H9 (cell line): ENCODE data around the gene KIF6. TPM values are rescaled to one million over a fixed set of nuclear protein-coding genes. Genes with fewer than 3 reads are reported as not detected.

Experiments used
- DNase-seq: peaks from one replicate; pipeline ENCODE4 v3.0.0-alpha.2; 2017
- H2AFZ ChIP-seq: one replicate; pipeline ENCODE4 v1.6.1; 2013; ENCODE audit warnings: mild to moderate bottlenecking, low read length, control low read depth, moderate library complexity
- H2AK5ac ChIP-seq: 2 replicates; pipeline ENCODE4 v1.6.1; 2013; ENCODE audit warnings: low read length, control low read depth, mixed read lengths; ENCODE audit not compliant: insufficient read length
- H2BK120ac ChIP-seq: one replicate; pipeline ENCODE4 v1.6.1; 2013; ENCODE audit warnings: low read depth, mild to moderate bottlenecking, low read length, control low read depth, inconsistent platforms; ENCODE audit not compliant: poor library complexity, severe bottlenecking
- H2BK12ac ChIP-seq: 2 replicates; pipeline ENCODE4 v1.6.1; 2013; ENCODE audit warnings: low read length, control low read depth, mixed read lengths, low read depth; ENCODE audit not compliant: insufficient read length
- H2BK15ac ChIP-seq: 2 replicates; pipeline ENCODE4 v1.6.1; 2013; ENCODE audit warnings: low read depth, low read length, control low read depth
- H2BK20ac ChIP-seq: one replicate; pipeline ENCODE4 v1.6.1; 2013; ENCODE audit warnings: low read depth, mild to moderate bottlenecking, low read length, control low read depth, inconsistent platforms; ENCODE audit not compliant: poor library complexity, severe bottlenecking
- H2BK5ac ChIP-seq: 2 replicates; pipeline ENCODE4 v1.6.1; 2013; ENCODE audit warnings: low read length, control low read depth, mixed read lengths; ENCODE audit not compliant: insufficient read length
- H3K14ac ChIP-seq: 2 replicates; pipeline ENCODE4 v1.6.1; 2013; ENCODE audit warnings: low read length, control low read depth; ENCODE audit not compliant: insufficient read depth
- H3K18ac ChIP-seq: 2 replicates; pipeline ENCODE4 v1.6.1; 2013; ENCODE audit warnings: low read depth, mild to moderate bottlenecking, mixed read lengths, low read length, control low read depth; ENCODE audit not compliant: insufficient read length
- H3K23ac ChIP-seq: 2 replicates; pipeline ENCODE4 v1.6.1; 2013; ENCODE audit warnings: low read length, control low read depth, mixed read lengths, low read depth; ENCODE audit not compliant: insufficient read length
- H3K23me2 ChIP-seq: 2 replicates; pipeline ENCODE4 v1.6.1; 2013; ENCODE audit warnings: low read depth, mild to moderate bottlenecking, mixed read lengths, low read length, control low read depth; ENCODE audit not compliant: insufficient read length, poor library complexity, severe bottlenecking
- H3K27ac ChIP-seq: 2 replicates; pipeline ENCODE4 v1.5.1; 2013; ENCODE audit warnings: low read length, control low read depth, mixed read lengths, low read depth; ENCODE audit not compliant: insufficient read length
- H3K27me3 ChIP-seq: 2 replicates; pipeline ENCODE4 v1.6.1; 2013; ENCODE audit warnings: low read length, control low read depth, inconsistent platforms; ENCODE audit not compliant: insufficient read depth
- H3K4ac ChIP-seq: 2 replicates; pipeline ENCODE4 v1.6.1; 2013; ENCODE audit warnings: low read depth, mild to moderate bottlenecking, control low read depth, inconsistent platforms, low read length, moderate library complexity
- H3K4me1 ChIP-seq: 2 replicates; pipeline ENCODE4 v1.6.1; 2013; ENCODE audit warnings: low read length, control low read depth, inconsistent platforms; ENCODE audit not compliant: insufficient read depth
- H3K4me2 ChIP-seq: 2 replicates; pipeline ENCODE4 v1.6.1; 2013; ENCODE audit warnings: low read length, control low read depth, mixed read lengths; ENCODE audit not compliant: insufficient read length, insufficient read depth
- H3K56ac ChIP-seq: 2 replicates; pipeline ENCODE4 v1.6.1; 2013; ENCODE audit warnings: low read depth, mild to moderate bottlenecking, mixed read lengths, low read length, control low read depth; ENCODE audit not compliant: insufficient read length
- H3K79me1 ChIP-seq: 2 replicates; pipeline ENCODE4 v1.6.1; 2013; ENCODE audit warnings: low read depth, mild to moderate bottlenecking, moderate library complexity, low read length, control low read depth, inconsistent platforms; ENCODE audit not compliant: insufficient read depth, poor library complexity, severe bottlenecking
- H3K79me2 ChIP-seq: 2 replicates; pipeline ENCODE4 v1.6.1; 2013; ENCODE audit warnings: low read length, control low read depth, inconsistent platforms; ENCODE audit not compliant: insufficient read depth
- H3K9ac ChIP-seq: 2 replicates; pipeline ENCODE4 v1.6.1; 2013; ENCODE audit warnings: low read length, control low read depth, mixed read lengths; ENCODE audit not compliant: insufficient read length; ENCODE audit errors: extremely low read depth
- H3K9me3 ChIP-seq: one replicate; pipeline ENCODE4 v1.6.1; 2013; ENCODE audit warnings: low read depth, low read length, inconsistent platforms; ENCODE audit not compliant: control insufficient read depth
- H3T11ph ChIP-seq: one replicate; pipeline ENCODE4 v1.6.1; 2013; ENCODE audit warnings: mild to moderate bottlenecking, low read length, control low read depth, inconsistent platforms
- H4K20me1 ChIP-seq: one replicate; pipeline ENCODE4 v1.6.1; 2013; ENCODE audit not compliant: control insufficient read depth, insufficient read length, insufficient read depth
- H4K5ac ChIP-seq: 2 replicates; pipeline ENCODE4 v1.6.1; 2013; ENCODE audit warnings: low read depth, mild to moderate bottlenecking, mixed read lengths, low read length, control low read depth; ENCODE audit not compliant: insufficient read length
- H4K8ac ChIP-seq: replicated peaks from 2 replicates; pipeline ENCODE4 v1.6.1; 2013; ENCODE audit warnings: low read length, control low read depth, mixed read lengths, low read depth; ENCODE audit not compliant: insufficient read length
- H4K91ac ChIP-seq: 2 replicates; pipeline ENCODE4 v1.6.1; 2013; ENCODE audit warnings: low read depth, mild to moderate bottlenecking, moderate library complexity, mixed read lengths, low read length, control low read depth; ENCODE audit not compliant: insufficient read length
- H3K27ac Mint-ChIP-seq, 3 experiments: 2 replicates in 2 of 3; 3 replicates in 1 of 3; pipeline ENCODE4 v1.8.0; 2020 to 2021; ENCODE audit warnings: mixed read lengths in 3 of 3, mild to moderate bottlenecking in 1 of 3, moderate library complexity in 1 of 3
- H3K27me3 Mint-ChIP-seq: 2 replicates; pipeline ENCODE4 v1.8.0; 2021; ENCODE audit warnings: low read depth, mild to moderate bottlenecking, moderate library complexity, mixed read lengths
- H3K36me3 Mint-ChIP-seq, 3 experiments: 2 replicates in 2 of 3; 3 replicates in 1 of 3; pipeline ENCODE4 v1.8.0; 2020 to 2021; ENCODE audit warnings: low read depth in 3 of 3, mixed read lengths in 3 of 3; ENCODE audit not compliant: insufficient read depth in 1 of 3
- H3K4me1 Mint-ChIP-seq, 2 experiments: 2 replicates each; pipeline ENCODE4 v1.8.0; 2020; ENCODE audit warnings: mixed read lengths in 2 of 2
- H3K4me3 Mint-ChIP-seq, 2 experiments: 2 replicates in 1 of 2; 3 replicates in 1 of 2; pipeline ENCODE4 v1.8.0; 2020 to 2021; ENCODE audit warnings: mild to moderate bottlenecking in 2 of 2, mixed read lengths in 2 of 2, moderate library complexity in 1 of 2
- H3K9me3 Mint-ChIP-seq, 2 experiments: 2 replicates in 1 of 2; 3 replicates in 1 of 2; pipeline ENCODE4 v1.8.0; 2020; ENCODE audit warnings: mild to moderate bottlenecking in 2 of 2, mixed read lengths in 2 of 2, moderate library complexity in 1 of 2
- CTCF ChIP-seq: fragments of 200-600 bp; sonication (generic); conservative IDR thresholded peaks from 3 replicates; pipeline ENCODE4 v1.8.0; 2021; ENCODE audit warnings: antibody characterized with exemption, mild to moderate bottlenecking
- WGBS: extraction: QIAGEN DNeasy Blood & Tissue Kit; methylation state at CpG from one replicate; pipeline ENCODE4 v1.1.7; 2013; ENCODE audit warnings: missing lambda C conversion rate, low lambda C conversion rate, mixed read lengths; ENCODE audit not compliant: insufficient read length; ENCODE audit errors: extremely low coverage; 5-methylcytosine and 5-hydroxymethylcytosine counted together
- total RNA-seq: library from RNA; stranded (reverse); gene quantifications from 2 replicates; pipeline ENCODE4 v1.2.1, GENCODE V29; 2021

Gene KIF6
- total RNA-seq, 1 experiment from 2014 or later: 0.63 TPM

GRCh38 chr6:39339868-39340550, 385.2 kb downstream of the KIF6 start:
- peaks cover 0 to 4% of the 10 kb centered on the region in 2 experiments; a peak in 3 of 5 replicates for H3K9me3 Mint-ChIP-seq
- H4K8ac ChIP-seq: no peak overlapping the region
- H2BK12ac ChIP-seq: no peak overlapping the region
- no peak overlapping the region for H4K91ac ChIP-seq
- no CpG with 5 or more reads among the region's 10 CpGs for WGBS
- H3K4me1 ChIP-seq: no peaks in the 10 kb centered on the region; the same call in 1 of the 2 replicates
- no peaks in the 10 kb centered on the region for H3K79me1 ChIP-seq
- peaks cover 9% of the 10 kb centered on the region for H3K27me3 Mint-ChIP-seq
- no peak overlapping the region for H3K27ac ChIP-seq
- no peak overlapping the region for H3K4me2 ChIP-seq
- H3K18ac ChIP-seq: no peak overlapping the region
- H3K4me3 Mint-ChIP-seq: no peak overlapping the region
- H3K27me3 ChIP-seq: no peaks in the 10 kb centered on the region
- no peak overlapping the region for H2BK15ac ChIP-seq
- H3K4ac ChIP-seq: no peak overlapping the region
- no peak overlapping the region for H3K56ac ChIP-seq
- no peaks in the 10 kb centered on the region for H3K9me3 ChIP-seq
- H3K9ac ChIP-seq: no peak overlapping the region
- peaks cover 0 to 5% (median 0%) of the 10 kb centered on the region in 3 experiments; a peak in 2 of 7 replicates for H3K36me3 Mint-ChIP-seq
- DNase-seq: no peak
- TF ChIP-seq CTCF: no peak
- H3K79me2 ChIP-seq: no peaks in the 10 kb centered on the region
- H4K20me1 ChIP-seq: no peaks in the 10 kb centered on the region
- no peak overlapping the region for H2BK20ac ChIP-seq
- H2BK5ac ChIP-seq: no peak overlapping the region
- H3T11ph ChIP-seq: no peak overlapping the region
- H3K4me1 Mint-ChIP-seq: peaks cover 35 to 48% of the 10 kb centered on the region in 2 experiments
- H2BK120ac ChIP-seq: no peak overlapping the region
- H2AFZ ChIP-seq: no peak overlapping the region
- no peak overlapping the region; a peak in 1 of 7 replicates for H3K27ac Mint-ChIP-seq
- H4K5ac ChIP-seq: no peak overlapping the region
- H3K23me2 ChIP-seq: no peaks in the 10 kb centered on the region
- no peak overlapping the region for H3K23ac ChIP-seq
- no peak overlapping the region for H3K14ac ChIP-seq
- no peak overlapping the region for H2AK5ac ChIP-seq
